Gastroesophageal sphincter (tissue), 4 donors: ENCODE measurements around the gene TNK2. TPM values are rescaled to one million over a fixed set of nuclear protein-coding genes. Genes with fewer than 3 reads are reported as not detected.

ENCODE experiments used
- ATAC-seq: fragments of 150-250 bp; one replicate; pipeline ENCODE4 v1.9.1; 2016; ENCODE audit warnings: mild to moderate bottlenecking, moderate library complexity
- H3K27ac ChIP-seq, 4 donors: fragments of 200-600 bp; sonication (generic) in 3 of 4; 1 replicate in 3 of 4; 2 replicates in 1 of 4; pipeline ENCODE4 v1.5.1; 2016 to 2019
- H3K27me3 ChIP-seq: fragments of 200-600 bp; sonication (generic); one replicate; pipeline ENCODE4 v1.5.1; 2019
- H3K36me3 ChIP-seq, 2 donors: fragments of 200-600 bp; sonication (generic); one replicate each; pipeline ENCODE4 v1.5.1; 2019; ENCODE audit warnings: control low read depth in 1 of 2
- H3K4me1 ChIP-seq, 3 donors: fragments of 200-600 bp; sonication (generic); 1 replicate in 2 of 3; 2 replicates in 1 of 3; pipeline ENCODE4 v1.5.1; 2016 to 2019; ENCODE audit warnings: control low read depth in 2 of 3
- H3K4me3 ChIP-seq, 2 donors: fragments of 200-600 bp; sonication (generic); one replicate each; pipeline ENCODE4 v1.5.1; 2019; ENCODE audit warnings: mild to moderate bottlenecking in 1 of 2, moderate library complexity in 1 of 2
- H3K9me3 ChIP-seq, 3 donors: fragments of 200-600 bp; sonication (generic); one replicate each; pipeline ENCODE4 v1.5.1; 2017 to 2019; ENCODE audit warnings: control low read depth in 2 of 3
- CTCF ChIP-seq, 4 experiments: fragments of 200-600 bp in 2 of 4; fragments of 450-650 bp in 2 of 4; sonication (generic) in 1 of 4; IDR thresholded peaks; one replicate each; pipeline ENCODE4 v1.5.1; 2017 to 2019; ENCODE audit warnings: antibody characterized with exemption in 4 of 4, mild to moderate bottlenecking in 2 of 4, moderate library complexity in 2 of 4
- EP300 ChIP-seq: sonication (generic); formaldehyde crosslinking; IDR thresholded peaks from one replicate; pipeline ENCODE4 v1.6.1; 2017; ENCODE audit warnings: antibody characterized with exemption, mild to moderate bottlenecking
- POLR2A ChIP-seq, 2 donors: fragments of 450-650 bp; IDR thresholded peaks; one replicate each; pipeline ENCODE4 v1.6.1; 2017; ENCODE audit warnings: antibody characterized with exemption in 2 of 2, mild to moderate bottlenecking in 2 of 2, moderate library complexity in 1 of 2
- POLR2AphosphoS5 ChIP-seq: sonication (generic); formaldehyde crosslinking; IDR thresholded peaks from one replicate; pipeline ENCODE4 v1.6.1; 2017; ENCODE audit warnings: antibody characterized with exemption
- WGBS, 2 donors: methylation state at CpG; one replicate each; pipeline ENCODE4 v1.1.5; 2018; ENCODE audit warnings: low coverage in 1 of 2; 5-methylcytosine and 5-hydroxymethylcytosine counted together
- total RNA-seq, 4 donors: library from RNA; depleted of rRNA; stranded (reverse); fragments of >200 nt; gene quantifications; one replicate each; pipeline ENCODE4 v1.1.0, GENCODE V29; 2016

The TNK2 gene
- total RNA-seq, 4 donors from 2014 or later: 14.5 to 28.8 (median 23.9) TPM

- 60% methylated on average over 2 of the region's 4 CpGs; no CpG with 5 or more reads in 1 of the 2 donors for WGBS, 2 donors
- Histone ChIP-seq H3K9me3 (no peaks in the 10 kb centered on the region), H3K36me3 (no peaks in the 10 kb centered on the region), H3K4me1 (peaks cover 5 to 94% (median 33%) of the 10 kb centered on the region in 3 donors), H3K4me3 (peak overlapping the region in 1 of 2 donors; percentile 46), H3K27ac (peak overlapping the region; percentile 12 to 93 (median 91)), H3K27me3 (no peaks in the 10 kb centered on the region)
- ATAC-seq: no peak
- no peak for TF ChIP-seq POLR2AphosphoS5
- TF ChIP-seq CTCF (IDR thresholded peaks at IDR 0.05): no peak
- no peak for TF ChIP-seq EP300
- no peak for TF ChIP-seq POLR2A (IDR thresholded peaks at IDR 0.05)
Measured at GRCh38 chr3:195893516-195893915, 14.8 kb downstream of the TNK2 start.

GRCh38 chr3:195893044-195893395 is 15.3 kb downstream of the TNK2 start:
- Histone ChIP-seq H3K9me3 (no peaks in the 10 kb centered on the region), H3K4me3 (peak overlapping the region in 1 of 2 donors; percentile 46), H3K27ac (peak overlapping the region; percentile 12 to 93 (median 91)), H3K4me1 (peaks cover 5 to 90% (median 33%) of the 10 kb centered on the region in 3 donors), H3K27me3 (no peaks in the 10 kb centered on the region), H3K36me3 (no peaks in the 10 kb centered on the region)
- WGBS, 2 donors: no CpG with 5 or more reads among the region's 9 CpGs
- TF ChIP-seq EP300 (no peak), POLR2A (IDR thresholded peaks at IDR 0.05) (no peak), POLR2AphosphoS5 (no peak), CTCF (IDR thresholded peaks at IDR 0.05) (no peak)
- no peak for ATAC-seq

GRCh38 chr3:195892105-195893043 is 16.0 kb downstream of the TNK2 start:
- Histone ChIP-seq H3K4me3 (peak overlapping the region; percentile 15 to 46), H3K9me3 (no peaks in the 10 kb centered on the region), H3K27me3 (no peaks in the 10 kb centered on the region), H3K27ac (peak overlapping the region; percentile 12 to 93 (median 91)), H3K36me3 (peaks cover 0 to 5% of the 10 kb centered on the region in 2 donors), H3K4me1 (peaks cover 5 to 83% (median 33%) of the 10 kb centered on the region in 3 donors)
- ATAC-seq: peak; percentile 55
- TF ChIP-seq CTCF (IDR thresholded peaks at IDR 0.05) (peak in 3 of 4 experiments; percentile 10 to 28 (median 15)), EP300 (no peak), POLR2A (IDR thresholded peaks at IDR 0.05) (no peak), POLR2AphosphoS5 (peak; percentile 34)
- 5% methylated on average over 9 of the region's 35 CpGs; no CpG with 5 or more reads in 1 of the 2 donors for WGBS, 2 donors

GRCh38 chr3:195891431-195892104 is 16.8 kb downstream of the TNK2 start:
- Histone ChIP-seq H3K36me3 (peaks cover 0 to 13% of the 10 kb centered on the region in 2 donors), H3K9me3 (no peaks in the 10 kb centered on the region), H3K4me1 (peaks cover 5 to 78% (median 25%) of the 10 kb centered on the region in 3 donors), H3K4me3 (peak overlapping the region in 1 of 2 donors; percentile 46), H3K27me3 (no peaks in the 10 kb centered on the region), H3K27ac (peak overlapping the region in 3 of 4 donors; percentile 91 to 93 (median 91))
- TF ChIP-seq EP300: no peak
- TF ChIP-seq POLR2A (IDR thresholded peaks at IDR 0.05): no peak
- no peak for TF ChIP-seq CTCF (IDR thresholded peaks at IDR 0.05)
- no peak for TF ChIP-seq POLR2AphosphoS5
- ATAC-seq: no peak
- WGBS, 2 donors: 74% methylated on average over 8 of the region's 19 CpGs; no CpG with 5 or more reads in 1 of the 2 donors
